PC-3 (cell line): ENCODE results near the gene COL25A1. TPM values are rescaled to one million over a fixed set of nuclear protein-coding genes. Genes with fewer than 3 reads are reported as not detected.

ENCODE experiments used
- ATAC-seq: fragments of 200-7000 bp; cut with Tn5 transposase; 2 replicates; pipeline ENCODE4 v1.9.1; 2020; ENCODE audit warnings: mild to moderate bottlenecking, moderate library complexity
- BruUV-seq: library from RNA; stranded (reverse); fragments of 400-500 nt; replicated peaks from 2 replicates; lab custom pipeline; 2021; lab: Mats Ljungman, UMichigan
- CTCF ChIA-PET: fragments of 300-600 bp; sonication (Branson Sonifier 250); formaldehyde crosslinking; loops from one replicate; lab custom pipeline; 2022; ENCODE audit warnings: antibody characterized with exemption; lab: Charles Lee
- POLR2A ChIA-PET: fragments of 300-600 bp; sonication (Branson Sonifier 250); formaldehyde crosslinking; loops from one replicate; lab custom pipeline; 2022; ENCODE audit warnings: antibody characterized with exemption; ENCODE audit not compliant: unreplicated experiment; lab: Charles Lee
- DNase-seq: peaks from one replicate; pipeline ENCODE4 v3.0.0-alpha.2; 2015
- H2AFZ ChIP-seq: fragments of 300-600 bp; sonication (generic); 2 replicates; pipeline ENCODE4 v1.6.0; 2016; ENCODE audit warnings: antibody characterized with exemption, low read length
- H3F3A ChIP-seq: fragments of 300-600 bp; sonication (generic); one replicate; pipeline ENCODE4 v1.6.0; 2017; ENCODE audit warnings: antibody characterized with exemption, low read length, control low read depth, mild to moderate bottlenecking; ENCODE audit not compliant: unreplicated experiment
- H3K27ac ChIP-seq: fragments of 300-600 bp; sonication (generic); 2 replicates; pipeline ENCODE4 v1.5.1; 2016; ENCODE audit warnings: mild to moderate bottlenecking, low read length
- H3K27me3 ChIP-seq: fragments of 300-600 bp; sonication (generic); 2 replicates; pipeline ENCODE4 v1.6.1; 2016; ENCODE audit warnings: low read length, mixed read lengths
- H3K36me3 ChIP-seq: fragments of 300-600 bp; sonication (generic); 2 replicates; pipeline ENCODE4 v1.6.1; 2016; ENCODE audit warnings: low read depth, mixed run types, low read length, mixed read lengths
- H3K4me1 ChIP-seq: fragments of 300-600 bp; sonication (generic); 2 replicates; pipeline ENCODE4 v1.5.1; 2016; ENCODE audit warnings: low read length; ENCODE audit not compliant: insufficient read depth
- H3K4me2 ChIP-seq: fragments of 300-600 bp; sonication (generic); 2 replicates; pipeline ENCODE4 v1.6.0; 2016; ENCODE audit warnings: low read length
- H3K4me3 ChIP-seq: fragments of 300-600 bp; sonication (generic); 2 replicates; pipeline ENCODE4 v1.5.1; 2016; ENCODE audit warnings: mild to moderate bottlenecking, low read length, mixed read lengths
- H3K79me2 ChIP-seq: fragments of 300-600 bp; sonication (generic); 2 replicates; pipeline ENCODE4 v1.6.1; 2017; ENCODE audit warnings: low read length, mixed read lengths
- H3K9ac ChIP-seq: fragments of 300-600 bp; sonication (generic); 2 replicates; pipeline ENCODE4 v1.6.0; 2016; ENCODE audit warnings: mild to moderate bottlenecking, low read length
- H3K9me2 ChIP-seq: fragments of 300-600 bp; sonication (generic); replicated peaks from 2 replicates; pipeline ENCODE4 v1.6.1; 2016; ENCODE audit warnings: mixed run types, low read length, mixed read lengths
- H3K9me3 ChIP-seq: fragments of 300-600 bp; sonication (generic); 2 replicates; pipeline ENCODE4 v1.6.1; 2016; ENCODE audit warnings: low read length, mixed read lengths
- H4K20me1 ChIP-seq: fragments of 300-600 bp; sonication (generic); 2 replicates; pipeline ENCODE4 v1.6.1; 2016; ENCODE audit warnings: low read length, mixed read lengths
- EZH2 ChIP-seq: fragments of 300-600 bp; sonication (generic); IDR thresholded peaks from one replicate; pipeline ENCODE4 v1.6.1; 2017; ENCODE audit warnings: antibody characterized with exemption, mild to moderate bottlenecking, low read length; ENCODE audit not compliant: unreplicated experiment
- EZH2phosphoT487 ChIP-seq: fragments of 300-600 bp; sonication (generic); IDR thresholded peaks from 2 replicates; pipeline ENCODE4 v1.6.1; 2018; ENCODE audit warnings: mild to moderate bottlenecking, antibody characterized with exemption, low read length, borderline replicate concordance
- intact Hi-C: fragments of 100-400 bp; cut with micrococcal nuclease; formaldehyde crosslinking; loops from 2 replicates; pipeline ENCODE4 v1.9.0; 2023
- total RNA-seq: library from RNA; depleted of rRNA; stranded (reverse); fragments of >200 nt; gene quantifications from 2 replicates; pipeline ENCODE4 v1.2.3, GENCODE V29; 2014
- TF ChIP-seq, protein P1 (sequence below): fragments of 300-600 bp; sonication (generic); conservative IDR thresholded peaks from 2 replicates; pipeline ENCODE4 v1.5.1; 2017; ENCODE audit warnings: antibody characterized with exemption, low read depth, mild to moderate bottlenecking, low read length

Gene COL25A1
- total RNA-seq, 1 experiment from 2014 or later, result not detected

DNA sequence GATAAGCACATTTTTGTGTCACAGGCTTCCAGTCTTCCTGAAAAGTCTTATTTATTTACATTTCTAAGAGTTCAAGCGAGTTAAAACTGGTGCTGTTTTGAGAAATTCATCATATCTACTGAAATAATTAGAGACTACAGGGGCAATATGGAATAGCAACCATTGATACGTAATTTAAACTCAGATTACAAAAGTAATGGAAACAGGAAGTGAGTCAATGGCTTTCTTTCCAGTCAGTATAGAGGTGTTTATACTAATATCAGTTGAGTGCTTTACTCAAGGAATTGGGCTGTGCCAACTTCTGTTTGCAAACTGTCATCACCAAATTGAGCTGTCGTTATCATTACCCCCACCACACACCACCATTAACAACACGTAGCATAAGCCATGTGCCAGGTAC lies 222.7 kb downstream of the COL25A1 start:
- Histone ChIP-seq H3K79me2 (no peaks in the 10 kb centered on the region), H3K4me2 (no peak overlapping the region), H3K36me3 (no peaks in the 10 kb centered on the region), H4K20me1 (no peaks in the 10 kb centered on the region), H3K9me2 (no peaks in the 10 kb centered on the region), H3K27me3 (peaks cover 11% of the 10 kb centered on the region), H3K9me3 (no peaks in the 10 kb centered on the region), H3F3A (no peaks in the 10 kb centered on the region), H2AFZ (no peak overlapping the region), H3K9ac (no peak overlapping the region), H3K4me3 (no peak overlapping the region), H3K27ac (no peak overlapping the region), H3K4me1 (no peaks in the 10 kb centered on the region)
- ATAC-seq, result no peak
- peak; percentile 4 for DNase-seq
- TF ChIP-seq EZH2phosphoT487, result no peak
- TF ChIP-seq, protein P1, sequence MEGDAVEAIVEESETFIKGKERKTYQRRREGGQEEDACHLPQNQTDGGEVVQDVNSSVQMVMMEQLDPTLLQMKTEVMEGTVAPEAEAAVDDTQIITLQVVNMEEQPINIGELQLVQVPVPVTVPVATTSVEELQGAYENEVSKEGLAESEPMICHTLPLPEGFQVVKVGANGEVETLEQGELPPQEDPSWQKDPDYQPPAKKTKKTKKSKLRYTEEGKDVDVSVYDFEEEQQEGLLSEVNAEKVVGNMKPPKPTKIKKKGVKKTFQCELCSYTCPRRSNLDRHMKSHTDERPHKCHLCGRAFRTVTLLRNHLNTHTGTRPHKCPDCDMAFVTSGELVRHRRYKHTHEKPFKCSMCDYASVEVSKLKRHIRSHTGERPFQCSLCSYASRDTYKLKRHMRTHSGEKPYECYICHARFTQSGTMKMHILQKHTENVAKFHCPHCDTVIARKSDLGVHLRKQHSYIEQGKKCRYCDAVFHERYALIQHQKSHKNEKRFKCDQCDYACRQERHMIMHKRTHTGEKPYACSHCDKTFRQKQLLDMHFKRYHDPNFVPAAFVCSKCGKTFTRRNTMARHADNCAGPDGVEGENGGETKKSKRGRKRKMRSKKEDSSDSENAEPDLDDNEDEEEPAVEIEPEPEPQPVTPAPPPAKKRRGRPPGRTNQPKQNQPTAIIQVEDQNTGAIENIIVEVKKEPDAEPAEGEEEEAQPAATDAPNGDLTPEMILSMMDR, result no peak
- no peak for TF ChIP-seq EZH2
- intact Hi-C loops, result no loop called here
- ChIA-PET CTCF (no interaction called here), POLR2A (no interaction called here)
- BruUV-seq, result no TSS peak

DNA sequence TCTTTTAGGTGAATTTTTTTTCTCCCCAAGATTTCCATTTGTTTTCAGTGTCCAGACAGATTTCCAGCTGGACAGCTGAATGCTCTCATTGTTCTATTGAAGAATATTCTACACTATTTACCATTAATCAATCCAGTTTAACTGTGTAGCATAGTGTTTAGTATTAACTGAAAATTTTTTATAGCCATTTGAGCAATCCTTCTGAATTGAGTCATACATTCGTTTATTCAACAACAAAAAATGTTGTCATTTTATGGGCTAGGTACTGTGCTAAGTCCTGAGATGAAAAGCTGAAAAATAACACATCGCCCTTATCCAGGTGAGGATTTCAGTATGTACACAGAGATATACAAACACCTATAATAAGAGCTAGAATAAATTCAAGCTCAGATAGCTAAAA lies 223.3 kb downstream of the COL25A1 start:
- no peaks in the 10 kb centered on the region for H3F3A ChIP-seq
- no peak for ATAC-seq
- H3K36me3 ChIP-seq, result no peaks in the 10 kb centered on the region
- H3K79me2 ChIP-seq, result no peaks in the 10 kb centered on the region
- no TSS peak for BruUV-seq
- peak; percentile 20 for DNase-seq
- peaks cover 5% of the 10 kb centered on the region for H3K27me3 ChIP-seq
- H3K27ac ChIP-seq, result no peak overlapping the region
- intact Hi-C loops, result no loop called here
- H3K9me2 ChIP-seq, result no peaks in the 10 kb centered on the region
- no peaks in the 10 kb centered on the region for H4K20me1 ChIP-seq
- CTCF ChIA-PET, result no interaction called here
- no peaks in the 10 kb centered on the region for H3K9me3 ChIP-seq
- TF ChIP-seq, protein P1, result no peak
- TF ChIP-seq EZH2phosphoT487, result no peak
- TF ChIP-seq EZH2, result no peak
- H3K4me1 ChIP-seq, result no peaks in the 10 kb centered on the region
- POLR2A ChIA-PET, result no interaction called here
- no peak overlapping the region for H3K9ac ChIP-seq
- H3K4me2 ChIP-seq, result no peak overlapping the region
- no peak overlapping the region for H3K4me3 ChIP-seq
- no peak overlapping the region for H2AFZ ChIP-seq

DNA sequence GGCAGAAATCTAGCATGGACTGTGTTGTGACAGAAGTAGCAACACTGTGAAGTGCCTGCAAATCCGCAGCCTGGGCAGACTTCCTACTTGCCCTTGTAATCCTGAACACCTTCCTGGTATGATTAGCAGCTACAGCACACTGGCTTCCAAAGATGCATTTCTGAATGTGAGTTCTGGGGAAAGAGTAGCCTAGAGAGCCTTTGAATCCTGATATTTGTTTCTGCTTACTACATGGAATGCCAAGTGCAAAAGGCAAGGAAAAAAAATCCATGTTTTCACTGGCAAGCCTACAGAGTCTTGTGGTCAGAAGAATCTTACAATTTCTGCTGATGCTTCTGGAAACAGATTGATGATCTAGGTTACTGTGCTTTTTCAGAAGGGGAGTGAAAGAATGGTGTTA lies 223.7 kb downstream of the COL25A1 start:
- no peak overlapping the region for H3K9ac ChIP-seq
- H3K4me3 ChIP-seq, result no peak overlapping the region
- no peaks in the 10 kb centered on the region for H4K20me1 ChIP-seq
- H3F3A ChIP-seq, result no peaks in the 10 kb centered on the region
- TF ChIP-seq, protein P1, result no peak
- TF ChIP-seq EZH2phosphoT487, result no peak
- TF ChIP-seq EZH2, result no peak
- no TSS peak for BruUV-seq
- no peaks in the 10 kb centered on the region for H3K4me1 ChIP-seq
- CTCF ChIA-PET, result no interaction called here
- intact Hi-C loops, result no loop called here
- peaks cover under 1% of the 10 kb centered on the region; the same call in 1 of the 2 replicates for H3K27me3 ChIP-seq
- no peak for DNase-seq
- no peak overlapping the region for H2AFZ ChIP-seq
- POLR2A ChIA-PET, result no interaction called here
- no peaks in the 10 kb centered on the region for H3K79me2 ChIP-seq
- H3K9me3 ChIP-seq, result no peaks in the 10 kb centered on the region
- no peaks in the 10 kb centered on the region for H3K9me2 ChIP-seq
- H3K36me3 ChIP-seq, result no peaks in the 10 kb centered on the region
- ATAC-seq, result no peak
- H3K27ac ChIP-seq, result no peak overlapping the region
- no peak overlapping the region for H3K4me2 ChIP-seq
